Measurements from ENCODE around the gene SCN2A.

GRCh38 chr2:165208094-165208493 is 31.1 kb upstream of the SCN2A start:
- TF ChIP-seq CTCF (conservative IDR thresholded peaks at IDR 0.05) (no peak), EZH2 (IDR thresholded peaks at IDR 0.05; ENCODE audit: low read depth) (no peak)
